ENCODE results near the gene METTL15. TPM values are rescaled to one million over a fixed set of nuclear protein-coding genes. Genes with fewer than 3 reads are reported as not detected.
"Not testable (repeated sequence)": the region's sequence is repeated elsewhere in the genome, so short reads cannot be mapped to it uniquely, and the experiment has no call there.

METTL15 gene, protein sequence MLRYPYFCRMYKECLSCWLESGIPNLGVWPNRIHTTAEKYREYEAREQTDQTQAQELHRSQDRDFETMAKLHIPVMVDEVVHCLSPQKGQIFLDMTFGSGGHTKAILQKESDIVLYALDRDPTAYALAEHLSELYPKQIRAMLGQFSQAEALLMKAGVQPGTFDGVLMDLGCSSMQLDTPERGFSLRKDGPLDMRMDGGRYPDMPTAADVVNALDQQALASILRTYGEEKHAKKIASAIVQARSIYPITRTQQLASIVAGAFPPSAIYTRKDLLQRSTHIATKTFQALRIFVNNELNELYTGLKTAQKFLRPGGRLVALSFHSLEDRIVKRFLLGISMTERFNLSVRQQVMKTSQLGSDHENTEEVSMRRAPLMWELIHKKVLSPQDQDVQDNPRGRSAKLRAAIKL
- total RNA-seq: 10 to 100 TPM; 13.6 to 18.0 TPM

DNA sequence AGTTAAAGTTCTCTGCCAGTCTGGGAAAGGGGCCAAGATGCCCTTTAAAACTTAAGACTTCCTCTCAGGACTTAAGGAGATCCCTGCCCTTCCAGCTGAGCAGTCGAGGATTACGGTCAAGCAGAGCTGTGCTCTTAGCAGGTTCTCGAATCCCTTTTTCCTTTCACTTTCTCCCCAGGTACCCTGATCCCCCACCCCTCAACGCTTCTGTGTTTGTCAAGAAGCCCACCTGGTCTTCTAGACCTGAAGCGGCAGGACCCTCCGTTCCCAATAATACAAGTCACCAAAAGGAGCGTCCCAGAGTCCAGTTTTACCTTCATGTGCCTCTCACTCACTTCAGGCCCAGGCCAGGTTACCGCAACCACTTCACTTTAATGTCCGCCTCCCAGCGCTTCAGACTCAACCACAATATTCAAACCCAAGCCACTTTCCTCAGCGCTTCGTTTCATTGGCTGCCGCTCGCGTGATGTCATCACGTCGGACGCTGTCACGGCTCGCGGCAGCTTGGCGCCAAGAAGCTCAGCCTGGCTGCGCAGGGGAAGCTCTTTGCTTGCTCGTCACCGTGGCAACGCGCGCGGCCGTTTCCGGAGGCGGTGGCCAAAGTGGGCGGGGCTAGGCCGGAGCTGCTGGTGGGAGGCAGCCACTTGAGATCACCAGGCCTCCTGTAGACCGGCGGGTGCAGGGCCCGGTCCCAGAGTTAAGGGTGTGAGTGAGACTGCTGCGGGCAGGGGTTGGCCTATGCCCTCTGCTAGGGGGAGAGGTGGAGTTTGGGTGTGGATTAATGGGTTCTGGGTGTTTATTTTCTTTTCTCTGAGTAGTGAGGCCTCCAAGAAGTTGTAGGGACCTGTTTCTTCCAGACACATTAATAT is at the start of gene METTL15, which contains the start of gene KIF18A:
Gene METTL15 (plus strand): TSS at position 639 of the 869 bp plus-strand sequence. CDS start 4,947 bp downstream, outside the sequence.
Gene KIF18A (minus strand): TSS at position 407 of the 869 bp plus-strand sequence. CDS start 10,209 bp downstream, outside the sequence.
- peaks cover 53% of the 10 kb centered on the region for H3K4me1 Mint-ChIP-seq
- peak within 1 kb of the TSS; percentile 99 for H3K4me3 Mint-ChIP-seq
- H3K27ac Mint-ChIP-seq: peak within 1 kb of the TSS; percentile 100
- CTCF ChIA-PET: interaction anchor here (1.0 to 1.1 kb wide), 2 partner anchors 11 kb away, joined by 3 read pairs; no protein-coding TSS in a partner anchor
- no peaks in the 10 kb centered on the region for H3K27me3 Mint-ChIP-seq
- peak; percentile 100 for DNase-seq
- peak; percentile 88 for ATAC-seq
- no peaks in the 10 kb centered on the region for H3K9me3 Mint-ChIP-seq (ENCODE audit: low read depth)
- H3K36me3 Mint-ChIP-seq: peaks cover 16% of the 10 kb centered on the region

DNA sequence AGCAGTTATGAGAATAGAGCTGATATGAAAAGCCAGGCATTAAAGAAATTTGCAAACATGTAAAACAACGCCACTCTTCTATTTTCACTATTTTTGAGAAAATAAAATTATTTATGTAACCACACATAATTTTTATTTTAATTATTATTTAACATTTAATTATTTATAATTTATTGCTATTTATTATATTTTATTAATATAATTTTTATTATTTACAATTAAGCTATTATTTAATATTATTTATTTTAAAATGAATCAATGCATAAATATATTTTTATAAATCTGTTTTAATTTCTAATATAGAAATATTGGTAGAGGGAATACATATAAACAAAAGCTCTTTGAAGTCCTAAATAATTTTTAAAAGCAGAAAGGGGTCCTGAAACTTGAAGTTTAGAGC is 36.9 kb upstream of the METTL15 start:
- no peak overlapping the region for H3K4me3 Mint-ChIP-seq
- H3K27me3 Mint-ChIP-seq: no peaks in the 10 kb centered on the region
- DNase-seq: no peak
- no peak for ATAC-seq
- H3K9me3 Mint-ChIP-seq (ENCODE audit: low read depth): no peaks in the 10 kb centered on the region
- H3K36me3 Mint-ChIP-seq: peaks cover 43% of the 10 kb centered on the region
- H3K27ac Mint-ChIP-seq: no peak overlapping the region
- CTCF ChIA-PET: no interaction called here
- no peaks in the 10 kb centered on the region for H3K4me1 Mint-ChIP-seq

DNA sequence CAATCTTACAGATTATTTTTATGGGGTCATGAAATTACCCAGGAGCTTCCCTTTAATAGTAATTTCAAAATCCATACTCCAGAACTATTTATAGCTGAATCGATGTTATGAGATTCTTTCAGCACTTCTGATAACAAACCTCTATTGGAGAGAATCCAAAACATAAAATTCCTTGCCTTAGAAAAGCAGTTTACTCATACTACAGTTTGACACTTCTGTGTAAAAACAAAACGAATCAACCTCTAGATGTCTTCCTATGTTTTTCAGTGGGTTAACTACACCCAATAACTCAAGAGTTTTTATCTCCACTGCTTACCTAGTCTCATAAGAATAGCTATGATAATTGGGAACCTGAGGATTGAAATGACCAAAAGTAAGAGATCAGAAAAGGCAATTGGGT is 35.9 kb upstream of the METTL15 start:
- ATAC-seq: no peak
- no peaks in the 10 kb centered on the region for H3K4me1 Mint-ChIP-seq
- H3K9me3 Mint-ChIP-seq (ENCODE audit: low read depth): no peaks in the 10 kb centered on the region
- H3K27me3 Mint-ChIP-seq: no peaks in the 10 kb centered on the region
- no peak overlapping the region for H3K4me3 Mint-ChIP-seq
- H3K36me3 Mint-ChIP-seq: peaks cover 44% of the 10 kb centered on the region
- no peak for DNase-seq
- CTCF ChIA-PET: no interaction called here
- no peak overlapping the region for H3K27ac Mint-ChIP-seq

DNA sequence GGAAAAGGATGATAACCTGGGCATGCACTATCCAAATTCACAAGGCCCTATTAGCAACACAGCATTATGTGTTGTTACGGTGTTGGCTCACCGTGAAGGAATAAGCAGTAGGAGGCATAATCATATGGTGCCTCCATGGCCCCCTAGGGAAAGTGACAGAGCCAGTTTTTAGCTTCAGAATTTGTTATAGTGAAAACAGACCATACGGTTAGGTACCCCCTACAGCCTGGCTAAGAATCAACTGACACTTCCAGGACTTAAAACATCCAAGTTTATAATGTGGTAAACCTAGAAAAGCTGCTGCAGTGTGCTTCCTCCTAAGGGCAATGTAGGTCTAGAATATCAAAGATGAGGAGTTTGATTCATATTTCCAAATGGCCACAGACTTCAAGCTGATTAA is 30.7 kb upstream of the METTL15 start:
- Mint-ChIP-seq H3K9me3 (ENCODE audit: low read depth) (no peaks in the 10 kb centered on the region), H3K27me3 (no peaks in the 10 kb centered on the region), H3K4me1 (no peaks in the 10 kb centered on the region), H3K4me3 (no peak overlapping the region), H3K27ac (no peak overlapping the region), H3K36me3 (peaks cover 41% of the 10 kb centered on the region)
- ATAC-seq: no peak
- DNase-seq: no peak
- CTCF ChIA-PET: no interaction called here

DNA sequence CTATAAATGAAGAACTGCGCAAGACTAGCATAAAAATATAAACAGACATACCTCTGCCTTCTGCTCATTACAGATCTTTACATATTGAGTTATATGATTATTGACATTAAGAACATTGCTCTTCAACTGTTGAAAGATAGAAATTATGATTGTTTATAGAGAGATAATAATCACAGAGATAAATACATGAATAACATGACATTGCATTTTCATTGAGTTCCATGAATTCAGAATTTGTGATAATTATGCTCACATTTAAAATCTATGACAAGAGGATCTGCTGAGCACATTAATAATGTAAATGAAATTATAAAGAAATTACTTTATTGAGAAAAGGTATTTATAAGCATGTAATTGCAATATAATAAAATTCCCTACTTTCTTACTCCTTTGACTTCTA is 25.1 kb upstream of the METTL15 start:
- H3K27ac Mint-ChIP-seq: no peak overlapping the region
- CTCF ChIA-PET: no interaction called here
- DNase-seq (no peak), ATAC-seq (no peak)
- no peaks in the 10 kb centered on the region for H3K27me3 Mint-ChIP-seq
- H3K36me3 Mint-ChIP-seq: peaks cover 39% of the 10 kb centered on the region
- H3K4me1 Mint-ChIP-seq: no peaks in the 10 kb centered on the region
- no peaks in the 10 kb centered on the region for H3K9me3 Mint-ChIP-seq (ENCODE audit: low read depth)
- H3K4me3 Mint-ChIP-seq: no peak overlapping the region

DNA sequence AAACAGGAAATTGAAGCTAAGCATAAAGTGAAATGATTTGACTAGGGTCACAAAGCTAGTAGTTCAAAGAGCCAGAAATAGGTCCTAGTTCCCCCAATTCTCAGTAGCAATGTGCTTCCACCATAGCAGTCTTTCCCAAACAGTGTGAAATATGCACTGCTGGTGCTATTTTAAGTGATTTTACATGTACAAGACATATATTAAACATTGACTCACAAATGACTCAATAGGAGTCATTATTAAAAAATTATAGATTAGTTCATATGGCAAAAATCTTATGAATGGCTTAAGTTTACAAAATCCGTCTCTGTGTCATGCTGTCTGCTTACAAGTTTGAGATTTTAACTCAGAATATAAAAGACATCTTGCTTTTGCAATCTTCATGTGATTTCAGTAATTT is 21.6 kb upstream of the METTL15 start:
- no peaks in the 10 kb centered on the region for H3K9me3 Mint-ChIP-seq (ENCODE audit: low read depth)
- DNase-seq (no peak), ATAC-seq (no peak)
- H3K4me3 Mint-ChIP-seq: no peak overlapping the region
- peaks cover 40% of the 10 kb centered on the region for H3K36me3 Mint-ChIP-seq
- CTCF ChIA-PET: no interaction called here
- H3K4me1 Mint-ChIP-seq: no peaks in the 10 kb centered on the region
- no peaks in the 10 kb centered on the region for H3K27me3 Mint-ChIP-seq
- H3K27ac Mint-ChIP-seq: no peak overlapping the region

DNA sequence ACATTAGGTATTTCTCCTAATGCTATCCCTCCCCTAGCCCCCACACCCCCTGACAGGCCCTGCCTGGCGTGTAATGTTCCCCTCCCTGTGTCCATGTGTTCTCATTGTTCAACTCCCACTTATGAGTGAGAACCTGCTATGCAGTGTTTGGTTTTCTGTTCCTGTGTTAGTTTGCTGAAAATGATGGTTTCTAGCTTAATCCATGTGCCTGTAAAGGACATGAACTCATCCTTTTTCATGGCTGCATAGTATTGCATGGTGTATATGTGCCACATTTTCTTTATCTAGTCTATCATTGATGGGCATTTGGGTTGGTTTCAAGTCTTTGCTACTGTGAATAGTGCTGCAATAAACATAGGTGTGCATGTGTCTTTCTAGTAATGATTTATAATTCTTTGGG is 21.0 kb upstream of the METTL15 start:
- H3K27me3 Mint-ChIP-seq, CTCF ChIA-PET: not testable (repeated sequence)

DNA sequence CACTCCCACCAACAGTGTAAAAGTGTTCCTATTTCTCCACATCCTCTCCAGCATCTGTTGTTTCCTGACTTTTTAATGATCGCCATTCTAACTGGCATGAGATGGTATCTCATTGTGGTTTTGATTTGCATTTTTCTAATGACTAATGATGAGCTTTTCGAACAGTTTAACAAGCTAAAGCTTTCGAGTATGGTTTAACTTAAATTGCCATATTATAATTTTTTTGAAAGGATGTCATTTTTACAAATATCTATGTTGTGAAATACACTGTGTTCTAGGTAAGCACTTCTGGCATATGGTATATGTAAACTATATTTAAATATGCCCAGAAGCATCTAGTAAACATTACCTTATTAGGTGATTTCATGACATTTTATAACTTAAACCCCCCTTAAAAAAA is 20.5 kb upstream of the METTL15 start:
- peaks cover 34% of the 10 kb centered on the region for H3K36me3 Mint-ChIP-seq
- H3K4me3 Mint-ChIP-seq; H3K4me1 Mint-ChIP-seq; H3K27me3 Mint-ChIP-seq; H3K9me3 Mint-ChIP-seq (ENCODE audit: low read depth); DNase-seq; ATAC-seq; CTCF ChIA-PET; H3K27ac Mint-ChIP-seq: not testable (repeated sequence)

More for the DNA sequence above, 21.0 kb upstream of the METTL15 start:
- H3K9me3 Mint-ChIP-seq (ENCODE audit: low read depth); H3K4me1 Mint-ChIP-seq; ATAC-seq; DNase-seq; H3K4me3 Mint-ChIP-seq; H3K27ac Mint-ChIP-seq: not testable (repeated sequence)
- H3K36me3 Mint-ChIP-seq: peaks cover 36% of the 10 kb centered on the region

DNA sequence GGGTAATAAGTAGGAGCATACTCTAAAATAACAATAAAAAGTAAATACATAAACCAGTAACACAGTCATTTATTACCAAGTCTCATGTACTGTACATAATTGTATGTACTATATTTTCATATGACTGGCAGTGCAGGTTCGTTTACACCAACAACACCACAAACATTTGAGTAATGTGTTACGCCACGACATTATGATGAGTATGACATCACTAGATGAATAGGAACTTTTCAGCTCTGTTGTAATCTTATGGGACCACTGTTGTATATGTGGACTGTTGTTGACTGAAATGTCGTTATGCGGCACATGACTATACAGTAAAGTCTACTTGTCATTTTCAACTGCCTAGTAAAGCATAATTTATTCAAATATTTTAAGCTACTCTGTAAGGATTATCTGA is 18.8 kb upstream of the METTL15 start:
- H3K27ac Mint-ChIP-seq: no peak overlapping the region
- ATAC-seq (no peak), DNase-seq (no peak)
- H3K4me1 Mint-ChIP-seq: no peaks in the 10 kb centered on the region
- CTCF ChIA-PET: interaction anchor here (1.0 kb wide), 1 partner anchor 17 kb away, joined by 3 read pairs; no protein-coding TSS in a partner anchor
- H3K9me3 Mint-ChIP-seq (ENCODE audit: low read depth): no peaks in the 10 kb centered on the region
- H3K4me3 Mint-ChIP-seq: no peak overlapping the region
- H3K36me3 Mint-ChIP-seq: peaks cover 32% of the 10 kb centered on the region
- H3K27me3 Mint-ChIP-seq: no peaks in the 10 kb centered on the region

DNA sequence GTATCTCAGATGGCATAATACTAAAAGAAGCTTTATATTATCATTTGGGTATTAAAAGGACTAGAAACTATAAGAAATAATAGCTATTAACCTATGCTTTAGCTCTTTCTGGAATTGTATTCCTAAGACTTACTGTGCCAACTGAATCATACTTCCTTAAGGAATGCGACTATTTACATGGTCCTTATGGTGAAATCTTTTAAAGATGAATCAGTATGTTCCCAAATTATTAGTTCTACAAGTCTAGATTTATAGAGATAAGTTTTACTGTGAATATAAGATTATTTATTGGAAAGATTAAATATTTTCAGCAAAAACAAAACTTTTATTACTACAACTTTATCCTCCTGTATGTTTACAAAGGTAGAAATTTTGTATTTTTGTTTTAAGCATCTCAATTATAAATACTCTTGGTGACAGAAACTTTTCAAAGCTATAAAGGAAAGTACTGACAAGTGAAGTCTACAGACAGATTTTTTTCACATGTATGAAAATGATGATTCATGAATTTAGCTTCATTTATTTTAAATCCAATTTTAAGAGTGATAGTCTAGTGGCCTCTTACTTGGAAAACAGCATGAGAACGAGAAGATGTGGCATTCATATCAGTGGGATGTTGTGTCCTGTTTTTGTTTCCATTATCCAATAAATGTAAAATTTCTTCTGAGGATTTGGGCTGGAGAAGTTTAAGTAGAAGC is 18.0 kb upstream of the METTL15 start:
- H3K27me3 Mint-ChIP-seq: no peaks in the 10 kb centered on the region

DNA sequence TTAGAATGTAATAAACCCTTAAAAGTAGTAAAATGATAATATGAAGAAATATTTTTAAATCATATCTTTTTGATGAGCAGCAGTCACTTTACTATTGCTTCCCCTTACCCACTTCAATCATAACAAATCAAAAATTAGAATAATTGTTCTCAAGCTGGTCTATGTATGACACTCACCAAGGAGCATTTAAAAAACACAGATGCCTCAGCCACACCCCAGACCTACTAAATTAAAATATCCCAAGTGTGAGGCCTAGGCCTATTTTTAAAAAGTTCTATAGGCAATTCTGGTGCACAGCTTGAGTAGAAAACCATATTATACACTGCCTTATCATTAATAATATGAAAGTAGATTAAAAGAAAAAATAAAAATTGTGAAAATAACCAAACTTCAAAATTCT is 15.4 kb upstream of the METTL15 start:
- Mint-ChIP-seq H3K9me3 (ENCODE audit: low read depth) (no peaks in the 10 kb centered on the region), H3K4me1 (no peaks in the 10 kb centered on the region), H3K27ac (no peak overlapping the region), H3K36me3 (peaks cover 36% of the 10 kb centered on the region), H3K4me3 (no peak overlapping the region), H3K27me3 (no peaks in the 10 kb centered on the region)
- CTCF ChIA-PET: no interaction called here
- DNase-seq: no peak
- ATAC-seq: no peak

More for the DNA sequence above, 18.0 kb upstream of the METTL15 start:
- Mint-ChIP-seq H3K9me3 (ENCODE audit: low read depth) (no peaks in the 10 kb centered on the region), H3K4me1 (no peaks in the 10 kb centered on the region), H3K4me3 (no peak overlapping the region), H3K27ac (no peak overlapping the region), H3K36me3 (peaks cover 35% of the 10 kb centered on the region)
- CTCF ChIA-PET: interaction anchor here (1.0 kb wide), 1 partner anchor 16 kb away, joined by 3 read pairs; no protein-coding TSS in a partner anchor
- no peak for DNase-seq
- no peak for ATAC-seq

DNA sequence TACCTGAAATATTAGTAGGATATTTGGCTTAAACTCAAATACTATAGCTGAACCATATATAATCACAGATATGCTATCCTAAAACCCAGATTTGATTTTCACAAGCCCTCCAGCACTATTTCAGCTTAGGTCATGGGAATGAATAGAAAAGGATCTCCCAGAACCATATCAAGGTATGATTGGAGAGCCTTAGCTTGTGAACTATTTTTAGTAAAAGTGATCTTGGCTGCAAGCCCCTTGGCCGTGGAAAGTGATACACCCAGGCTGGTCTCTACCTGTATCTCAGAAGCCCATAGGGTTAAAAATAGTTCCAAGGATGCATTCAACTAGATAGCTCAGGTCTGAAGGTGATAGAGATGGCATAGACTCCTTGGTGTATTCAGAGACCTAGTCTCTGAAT is 9.9 kb upstream of the METTL15 start:
- Mint-ChIP-seq H3K4me1 (peaks cover 11% of the 10 kb centered on the region), H3K9me3 (ENCODE audit: low read depth) (no peaks in the 10 kb centered on the region), H3K27ac (no peak overlapping the region), H3K27me3 (no peaks in the 10 kb centered on the region), H3K36me3 (peaks cover 36% of the 10 kb centered on the region), H3K4me3 (no peak overlapping the region)
- no peak for DNase-seq
- no peak for ATAC-seq
- CTCF ChIA-PET: no interaction called here

DNA sequence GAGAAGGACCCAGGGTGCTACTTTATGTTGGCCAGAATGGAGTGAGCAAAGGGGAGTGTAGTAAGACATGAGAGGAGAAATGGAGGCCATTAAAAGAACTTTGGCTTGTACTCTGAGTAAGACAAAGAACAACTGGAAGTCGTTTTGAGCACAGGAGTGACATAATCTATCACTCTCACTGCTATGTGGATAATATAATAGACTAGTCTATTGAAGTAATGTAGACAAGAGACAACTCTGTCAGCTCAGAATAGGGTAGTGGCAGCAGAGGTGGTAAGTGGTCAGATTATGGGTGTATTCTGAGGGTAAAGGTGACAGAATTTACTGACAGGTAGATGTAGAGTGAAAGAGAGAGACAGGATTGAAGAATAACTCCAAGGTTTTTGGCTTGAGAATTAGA is 8.5 kb upstream of the METTL15 start:
- Mint-ChIP-seq H3K27ac (no peak overlapping the region), H3K36me3 (peaks cover 31% of the 10 kb centered on the region), H3K4me1 (peaks cover 16% of the 10 kb centered on the region), H3K27me3 (no peaks in the 10 kb centered on the region), H3K9me3 (ENCODE audit: low read depth) (no peaks in the 10 kb centered on the region), H3K4me3 (no peak overlapping the region)
- ATAC-seq (no peak), DNase-seq (no peak)
- CTCF ChIA-PET: no interaction called here

All from activated CD8-positive, alpha-beta memory T cell treated with anti-CD3 and anti-CD28 coated beads, Interleukin-2, amount 10 ng/mL, durations not matched to agents 7 days and 5 days (primary cell).